Osteoblast (primary cell): ENCODE data around the gene RBM4. TPM values are rescaled to one million over a fixed set of nuclear protein-coding genes. Genes with fewer than 3 reads are reported as not detected.
A peak's percentile ranks its signal among the peaks of the same experiment; 100 is the strongest.
"Not testable (repeated sequence)": the region's sequence is repeated elsewhere in the genome, so short reads cannot be mapped to it uniquely, and the experiment has no call there.

Source experiments
- DNase-seq: peaks from one replicate; pipeline ENCODE4 v3.0.0; 2011; ENCODE audit warnings: low spot score, mixed read lengths; ENCODE audit not compliant: insufficient read length; ENCODE audit errors: missing footprints
- H2AFZ ChIP-seq: 2 replicates; pipeline ENCODE4 v1.6.0; 2011; ENCODE audit warnings: mild to moderate bottlenecking, low read length
- H3K27ac ChIP-seq: 2 replicates; pipeline ENCODE4 v1.5.1; 2011; ENCODE audit warnings: mild to moderate bottlenecking, low read depth, low read length, moderate library complexity
- H3K27me3 ChIP-seq: 2 replicates; pipeline ENCODE4 v1.6.0; 2012; ENCODE audit warnings: mild to moderate bottlenecking, control low read depth, inconsistent platforms, low read length, moderate library complexity; ENCODE audit not compliant: insufficient read depth
- H3K36me3 ChIP-seq: 2 replicates; pipeline ENCODE4 v1.5.1; 2011; ENCODE audit warnings: mild to moderate bottlenecking, low read length, control low read depth, moderate library complexity; ENCODE audit not compliant: insufficient read depth
- H3K4me1 ChIP-seq: 2 replicates; pipeline ENCODE4 v1.5.1; 2011; ENCODE audit warnings: mild to moderate bottlenecking, low read length, control low read depth, moderate library complexity; ENCODE audit not compliant: insufficient read depth
- H3K4me2 ChIP-seq: 2 replicates; pipeline ENCODE4 v1.6.0; 2011; ENCODE audit warnings: mild to moderate bottlenecking, low read length; ENCODE audit not compliant: insufficient read depth
- H3K4me3 ChIP-seq: fragments of 200-600 bp; sonication (generic); 3 replicates; pipeline ENCODE4 v1.5.1; 2012; ENCODE audit warnings: mild to moderate bottlenecking, low read length, inconsistent platforms; ENCODE audit not compliant: insufficient read depth
- H3K79me2 ChIP-seq: 2 replicates; pipeline ENCODE4 v1.6.0; 2012; ENCODE audit warnings: mild to moderate bottlenecking, low read length, control low read depth, inconsistent platforms; ENCODE audit not compliant: insufficient read depth
- H3K9me3 ChIP-seq: 2 replicates; pipeline ENCODE4 v1.5.1; 2011; ENCODE audit warnings: low read depth, low read length, control low read depth
- H4K20me1 ChIP-seq: 2 replicates; pipeline ENCODE4 v1.6.0; 2012; ENCODE audit warnings: mild to moderate bottlenecking, low read length, control low read depth; ENCODE audit not compliant: insufficient read depth
- CTCF ChIP-seq: IDR thresholded peaks from 2 replicates; pipeline ENCODE4 v1.5.1; 2011; ENCODE audit warnings: mild to moderate bottlenecking, low read depth, low read length, moderate library complexity; ENCODE audit errors: extremely low read depth
- total RNA-seq: library from RNA; depleted of rRNA; stranded (reverse); fragments of >200 nt; gene quantifications from 2 replicates; pipeline ENCODE4 v1.2.3, GENCODE V29; 2012

RBM4 gene
- total RNA-seq, 1 donor: 84.0 TPM

DNA sequence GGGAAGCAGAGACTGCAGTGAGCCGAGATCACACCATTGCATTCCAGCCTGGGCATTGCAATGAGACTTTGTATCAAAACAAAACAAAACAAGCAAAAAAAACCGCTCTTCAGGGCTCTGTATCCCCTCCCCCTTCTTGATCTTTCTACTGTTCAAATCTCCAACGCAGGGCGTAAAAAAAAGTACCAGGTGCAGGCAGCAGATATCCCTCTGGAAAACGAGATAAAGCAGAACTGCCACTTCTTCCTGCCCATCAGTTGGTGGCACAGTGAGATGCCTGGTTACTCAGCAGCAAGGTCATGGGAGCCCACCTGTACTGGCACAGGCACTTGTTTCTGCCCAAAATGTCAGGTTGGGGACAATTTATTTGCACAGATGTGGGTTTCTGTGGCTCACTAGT lies 34.3 kb upstream of the RBM4 start:
- Histone ChIP-seq H3K4me1 (peaks cover 48% of the 10 kb centered on the region), H3K36me3 (peaks cover 24% of the 10 kb centered on the region), H3K9me3 (no peaks in the 10 kb centered on the region), H3K4me3 (no peak overlapping the region), H3K79me2 (peaks cover 3% of the 10 kb centered on the region), H3K4me2 (no peak overlapping the region), H3K27me3 (no peaks in the 10 kb centered on the region), H4K20me1 (peaks cover 14% of the 10 kb centered on the region), H2AFZ (no peak overlapping the region), H3K27ac (no peak overlapping the region)
- no peak for TF ChIP-seq CTCF
- DNase-seq: peak; percentile 30

GRCh38 chr11:66606608-66607007 lies 31.9 kb upstream of the RBM4 start:
- Histone ChIP-seq H3K4me1 (peaks cover 28% of the 10 kb centered on the region), H3K36me3 (peaks cover 15% of the 10 kb centered on the region), H4K20me1 (peaks cover 10% of the 10 kb centered on the region), H3K27ac (peak overlapping the region; percentile 70), H3K4me2 (peak overlapping the region; percentile 29)
- not testable (repeated sequence) for H3K4me3 ChIP-seq, H3K9me3 ChIP-seq, H3K27me3 ChIP-seq, H3K79me2 ChIP-seq, DNase-seq, H2AFZ ChIP-seq

GRCh38 chr11:66607126-66607834 lies 31.2 kb upstream of the RBM4 start:
- Histone ChIP-seq H3K27me3 (no peaks in the 10 kb centered on the region), H2AFZ (no peak overlapping the region), H3K4me1 (peaks cover 21% of the 10 kb centered on the region), H3K36me3 (peaks cover 15% of the 10 kb centered on the region), H4K20me1 (peaks cover 10% of the 10 kb centered on the region), H3K4me2 (peak overlapping the region; percentile 29), H3K9me3 (no peaks in the 10 kb centered on the region), H3K27ac (peak overlapping the region; percentile 70), H3K79me2 (no peaks in the 10 kb centered on the region), H3K4me3 (no peak overlapping the region)
- DNase-seq: peak; percentile 89
- TF ChIP-seq CTCF: no peak

- H2AFZ ChIP-seq: no peak overlapping the region
- no peak overlapping the region for H3K4me2 ChIP-seq
- peaks cover 6% of the 10 kb centered on the region for H3K36me3 ChIP-seq
- H3K9me3 ChIP-seq: no peaks in the 10 kb centered on the region
- DNase-seq: no peak
- H3K4me1 ChIP-seq: peaks cover 13% of the 10 kb centered on the region
- H3K27me3 ChIP-seq: no peaks in the 10 kb centered on the region
- H4K20me1 ChIP-seq: peaks cover 6% of the 10 kb centered on the region
- H3K4me3 ChIP-seq: no peak overlapping the region
- H3K27ac ChIP-seq: no peak overlapping the region
- no peaks in the 10 kb centered on the region for H3K79me2 ChIP-seq
- no peak for TF ChIP-seq CTCF
Observed at GRCh38 chr11:66609721-66610617, 28.5 kb upstream of the RBM4 start.
